ENCODE measurements around the gene CNTN5.
"Not testable (repeated sequence)": the region's sequence is repeated elsewhere in the genome, so short reads cannot be mapped to it uniquely, and the experiment has no call there.

CNTN5 gene

DNA sequence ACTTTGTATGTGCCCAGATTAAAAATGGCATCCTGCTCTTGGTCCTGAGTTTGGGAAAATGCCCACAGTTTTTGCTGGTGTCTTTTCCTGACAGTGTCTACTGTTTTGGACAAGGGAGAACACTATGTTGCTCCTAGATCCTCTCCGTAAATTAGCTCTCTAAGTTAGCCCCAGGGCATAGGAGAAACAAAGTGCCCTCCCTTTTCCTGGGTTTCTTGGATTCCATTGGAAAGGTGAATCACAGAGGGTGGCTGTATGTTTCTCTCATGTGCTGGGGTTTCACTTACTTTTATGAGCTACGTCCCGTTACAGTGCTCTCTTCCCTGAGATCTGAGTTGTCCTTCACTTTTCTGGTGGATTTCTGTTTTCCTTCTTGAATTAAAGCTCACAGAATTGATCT lies 782.8 kb downstream of the CNTN5 start:
- intact Hi-C loops (cut with DNase I): no loop called here
- DNase-seq: no peak

DNA sequence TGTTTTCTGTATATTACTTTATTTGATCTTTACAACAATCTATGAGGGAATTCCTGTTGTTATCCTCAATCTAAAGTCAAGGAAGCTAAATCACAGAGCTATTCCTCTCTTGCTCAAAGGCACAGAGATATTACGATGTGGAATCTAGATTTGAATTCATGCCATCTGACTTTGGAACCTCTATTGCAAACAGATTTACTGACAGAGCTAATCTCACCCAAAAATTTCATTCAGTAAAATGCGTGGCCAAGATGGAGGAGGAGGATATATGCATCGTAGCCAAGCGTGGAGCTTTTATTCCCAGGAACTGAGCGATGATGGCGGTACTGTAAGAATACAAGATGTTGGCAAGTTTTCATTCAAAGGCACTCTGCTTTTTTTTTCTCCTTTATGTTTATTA lies 791.8 kb downstream of the CNTN5 start:
- intact Hi-C loops (cut with DNase I): no loop called here
- no peak for DNase-seq

DNA sequence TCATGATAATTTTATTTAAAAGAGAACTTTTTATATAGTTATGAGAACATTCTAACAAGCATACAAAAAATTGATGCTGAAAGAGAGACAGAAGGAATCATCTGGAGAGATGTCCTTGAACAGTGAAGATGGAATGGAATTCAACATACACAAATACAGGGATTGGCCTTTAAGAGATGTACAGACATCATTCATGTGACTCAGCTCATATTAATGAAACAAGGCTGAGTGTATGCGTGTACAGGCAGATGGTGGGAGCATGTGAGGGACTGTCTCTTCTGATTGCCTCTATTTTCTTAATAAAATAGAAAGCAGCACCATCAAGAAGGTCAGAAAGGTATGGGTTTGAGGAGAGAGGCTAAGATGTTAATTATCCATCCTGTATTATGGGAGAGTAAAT lies 793.3 kb downstream of the CNTN5 start:
- intact Hi-C loops (cut with DNase I): no loop called here
- DNase-seq: no peak

DNA sequence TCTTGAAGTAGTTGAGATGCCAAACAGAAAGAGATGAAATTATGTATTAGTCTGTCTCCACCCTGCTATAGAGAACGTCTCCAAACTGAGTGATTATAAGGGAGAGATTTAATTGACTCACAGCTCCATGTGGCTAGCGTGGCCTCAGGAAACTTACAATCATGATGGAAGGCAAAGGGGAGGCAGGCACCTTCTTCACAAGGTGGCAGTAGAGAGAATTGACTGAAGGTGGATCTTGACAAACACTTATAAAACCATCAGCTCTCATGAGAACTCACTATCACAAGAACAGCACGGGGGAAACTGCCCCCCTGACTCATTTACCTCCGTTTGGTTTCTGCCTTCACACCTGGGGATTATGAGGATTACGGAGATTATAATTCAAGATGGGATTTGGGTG lies 794.0 kb downstream of the CNTN5 start:
- no peak for DNase-seq
- intact Hi-C loops (cut with DNase I): no loop called here

DNA sequence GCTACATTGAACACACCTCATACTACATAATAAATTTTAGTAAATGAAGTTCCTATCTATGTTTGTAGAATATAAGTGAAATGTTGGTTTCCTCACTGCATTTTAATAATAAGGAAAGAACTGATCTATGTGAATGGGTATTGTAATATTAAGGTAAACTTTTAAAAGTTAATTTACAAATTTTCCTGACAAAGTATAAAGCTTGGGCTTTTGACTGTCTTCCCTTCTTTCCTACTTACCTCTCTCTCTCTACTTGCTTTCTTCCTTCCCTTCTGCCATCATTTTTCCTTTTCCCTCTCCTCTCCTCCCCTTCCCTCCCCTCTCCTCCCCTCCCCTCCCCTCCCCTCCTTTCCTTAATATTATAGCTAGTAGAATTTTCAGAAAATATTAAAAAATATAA lies 798.2 kb downstream of the CNTN5 start:
- DNase-seq: no peak
- intact Hi-C loops (cut with DNase I): no loop called here

DNA sequence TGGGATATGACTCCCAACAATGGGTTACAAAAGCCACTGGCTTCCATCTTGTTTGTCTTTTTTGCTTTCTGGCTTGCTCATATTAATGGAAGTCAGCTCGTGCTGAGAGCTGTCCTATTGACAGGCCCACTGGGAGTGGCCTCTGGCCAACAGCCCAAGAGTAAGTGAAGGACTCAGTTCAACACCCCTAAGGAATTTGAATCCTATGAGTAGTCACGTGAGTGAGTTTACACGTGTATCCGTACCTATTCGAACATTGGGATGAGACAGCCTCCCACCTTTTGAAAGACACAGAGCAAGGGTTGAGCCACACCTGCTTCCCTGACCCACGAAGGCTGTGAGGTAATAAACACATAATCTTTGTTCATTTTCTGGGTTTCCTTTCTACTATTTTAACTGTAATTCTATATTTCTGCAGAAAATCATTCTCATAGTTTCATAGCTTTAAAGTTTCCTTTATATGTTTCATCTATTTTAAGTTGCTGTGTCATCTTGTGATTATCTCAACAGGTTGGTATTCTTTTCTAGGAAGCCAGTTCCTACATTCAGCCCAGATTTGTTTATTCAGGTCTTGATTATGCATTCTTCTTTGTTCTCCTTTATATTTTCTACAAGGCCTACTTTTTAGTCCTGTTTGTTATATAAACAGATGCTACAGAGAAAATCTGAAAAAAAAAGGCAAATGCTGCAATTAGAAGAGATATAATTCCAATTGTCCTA lies 802.3 kb downstream of the CNTN5 start:
- no peak for DNase-seq
- intact Hi-C loops (cut with DNase I): no loop called here

DNA sequence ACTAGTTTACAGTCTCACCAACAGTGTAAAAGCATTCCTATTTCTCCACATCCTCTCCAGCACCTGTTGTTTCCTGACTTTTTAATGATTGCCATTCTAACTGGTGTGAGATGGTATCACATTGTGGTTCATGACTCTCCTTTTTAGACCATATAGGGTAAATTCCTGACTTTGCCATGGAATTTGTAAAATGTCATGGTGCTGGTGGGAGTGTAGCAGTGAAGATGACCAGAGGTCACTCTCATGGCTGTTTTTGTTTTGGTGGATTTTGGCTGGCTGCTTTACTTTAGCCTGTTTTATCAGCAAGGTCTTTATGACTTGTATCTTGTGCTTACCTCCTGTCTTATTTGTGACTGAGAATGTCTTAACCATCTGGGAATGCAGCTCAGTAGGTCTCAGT lies 816.0 kb downstream of the CNTN5 start:
- DNase-seq; intact Hi-C loops (cut with DNase I): not testable (repeated sequence)

DNA sequence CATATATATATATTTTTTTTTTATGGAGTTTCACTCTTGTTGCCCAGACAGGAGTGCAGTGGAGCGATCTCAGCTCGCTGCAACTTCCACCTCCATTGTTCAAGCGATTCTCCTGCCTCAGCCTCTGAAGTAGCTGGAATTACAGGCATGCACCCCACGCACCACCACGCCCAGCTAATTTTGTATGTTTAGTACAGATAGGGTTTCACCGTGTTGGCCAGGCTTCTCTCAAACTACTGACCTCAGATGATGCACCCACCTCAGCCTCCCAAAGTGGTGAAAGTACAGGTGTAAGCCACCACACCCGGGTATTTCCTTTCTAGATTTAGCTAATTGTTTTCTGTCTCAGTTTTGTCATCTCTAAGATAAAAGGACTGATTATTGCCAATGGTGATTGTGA lies 821.1 kb downstream of the CNTN5 start:
- intact Hi-C loops (cut with DNase I): no loop called here
- DNase-seq: no peak

DNA sequence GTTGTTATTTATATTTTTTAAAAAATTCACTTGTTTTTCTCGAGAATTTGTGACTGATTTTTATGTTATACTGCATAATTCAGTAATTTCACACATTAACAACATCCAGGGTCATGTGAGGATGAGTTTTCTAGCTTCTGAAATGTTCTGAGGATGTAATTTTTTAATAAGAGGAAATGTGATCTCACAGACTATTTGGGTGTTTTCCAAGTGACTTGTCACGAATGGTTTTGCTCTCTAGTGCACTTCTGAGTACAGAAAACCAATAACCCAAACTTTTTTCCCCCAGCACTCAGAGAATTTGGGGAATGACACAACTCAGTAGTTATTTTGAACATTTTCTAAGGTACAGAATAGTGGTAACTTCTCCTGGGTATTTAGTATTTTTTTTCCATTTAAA lies 845.2 kb downstream of the CNTN5 start:
- DNase-seq: no peak

DNA sequence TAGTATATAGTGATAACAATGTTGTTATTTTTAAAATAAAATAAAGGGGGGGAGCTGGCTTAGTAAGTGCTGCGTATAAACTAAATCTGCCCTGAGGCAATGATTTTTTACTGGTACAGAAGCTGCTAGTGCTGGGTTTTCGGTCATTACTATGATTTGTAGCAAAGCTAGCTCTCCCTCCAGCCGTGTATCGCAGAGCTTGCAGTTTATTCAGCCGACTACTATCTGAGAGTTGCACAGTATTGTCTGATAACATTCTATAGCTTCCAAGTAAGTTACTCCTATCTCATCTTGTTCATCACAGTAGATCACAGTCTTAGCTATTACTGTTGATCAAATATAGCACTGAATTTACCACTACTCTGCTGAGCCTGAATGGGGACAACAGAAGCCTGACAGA lies 860.9 kb downstream of the CNTN5 start:
- no peak for DNase-seq
- intact Hi-C loops (cut with DNase I): no loop called here

More for the DNA sequence above, 845.2 kb downstream of the CNTN5 start:
- intact Hi-C loops (cut with DNase I): no loop called here

DNA sequence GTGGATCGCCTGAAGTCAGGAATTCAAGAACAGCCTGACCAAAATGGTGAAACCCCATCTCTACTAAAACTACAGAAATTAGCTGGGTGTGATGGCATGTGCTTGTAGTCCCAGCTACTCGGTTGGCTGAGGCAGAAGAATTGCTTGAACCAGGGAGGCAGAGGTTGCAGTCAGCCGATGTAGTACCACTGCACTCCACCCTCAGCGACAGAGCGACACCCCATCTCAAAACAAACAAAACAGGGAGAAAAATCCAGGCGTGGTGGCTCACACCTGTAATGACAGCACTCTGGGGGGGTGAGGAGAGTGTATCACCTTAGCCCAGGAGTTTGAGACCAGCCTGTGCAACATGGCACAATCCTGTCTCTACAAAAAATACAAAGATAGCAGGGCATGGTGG lies 864.0 kb downstream of the CNTN5 start:
- no peak for DNase-seq

DNA sequence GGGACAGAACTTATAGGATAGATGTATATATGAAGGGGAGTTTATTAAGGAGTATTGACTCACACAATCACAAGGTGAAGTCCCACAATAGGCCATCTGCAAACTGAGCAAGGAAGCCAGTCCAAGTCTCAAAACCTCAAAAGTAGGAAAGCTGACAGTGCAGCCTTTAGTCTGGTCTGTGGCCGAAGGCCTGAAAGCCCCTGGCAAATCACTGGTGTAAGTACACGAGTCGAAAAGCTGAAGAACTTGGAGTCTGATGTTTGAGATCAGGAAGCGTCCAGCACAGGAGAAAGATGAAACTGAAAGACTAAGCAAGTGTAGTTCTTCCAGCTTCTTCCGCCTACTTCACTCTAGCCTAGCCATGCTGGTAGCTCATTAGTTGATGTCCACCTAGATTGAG lies 866.7 kb downstream of the CNTN5 start:
- intact Hi-C loops (cut with DNase I): no loop called here
- no peak for DNase-seq

More for the DNA sequence above, 864.0 kb downstream of the CNTN5 start:
- intact Hi-C loops (cut with DNase I): no loop called here

DNA sequence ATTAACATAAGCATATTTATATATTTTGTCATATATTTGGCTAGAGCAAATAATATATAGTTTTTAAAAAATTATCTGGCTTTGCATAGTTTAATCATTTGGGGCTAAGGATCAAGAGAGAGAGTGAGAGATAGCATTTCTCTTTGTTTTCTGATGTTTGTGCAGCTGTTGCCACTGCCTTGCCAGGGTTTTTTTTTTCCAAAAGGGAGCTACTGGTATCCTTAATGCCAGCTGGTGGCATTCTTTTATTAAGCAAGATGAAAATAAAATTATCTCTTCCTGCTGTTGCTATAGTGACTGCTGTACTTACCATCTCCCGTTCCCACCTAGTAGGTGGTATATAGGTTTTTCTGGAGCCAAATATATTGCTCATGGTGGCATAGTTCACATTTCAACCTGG lies 873.1 kb downstream of the CNTN5 start:
- no peak for DNase-seq
- intact Hi-C loops (cut with DNase I): no loop called here

DNA sequence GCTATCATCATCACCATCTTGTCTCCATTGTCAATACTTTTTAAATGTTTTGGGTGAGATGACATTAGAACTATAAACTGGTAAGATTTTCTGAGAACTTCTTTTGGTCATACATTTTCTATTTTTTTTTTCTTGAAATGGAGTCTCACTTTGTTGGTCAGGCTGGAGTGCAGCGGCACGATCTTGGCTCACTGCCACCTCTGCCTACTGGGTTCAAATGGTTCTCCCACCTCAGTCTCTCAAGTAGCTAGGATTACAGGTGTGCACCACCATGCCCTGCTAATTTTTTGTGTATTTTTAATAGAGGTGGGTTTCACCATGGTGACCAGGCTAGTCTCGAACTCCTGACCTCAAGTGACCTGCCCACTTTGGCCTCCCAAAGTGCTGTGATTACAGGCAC lies 880.4 kb downstream of the CNTN5 start:
- intact Hi-C loops (cut with DNase I): no loop called here
- DNase-seq: no peak

DNA sequence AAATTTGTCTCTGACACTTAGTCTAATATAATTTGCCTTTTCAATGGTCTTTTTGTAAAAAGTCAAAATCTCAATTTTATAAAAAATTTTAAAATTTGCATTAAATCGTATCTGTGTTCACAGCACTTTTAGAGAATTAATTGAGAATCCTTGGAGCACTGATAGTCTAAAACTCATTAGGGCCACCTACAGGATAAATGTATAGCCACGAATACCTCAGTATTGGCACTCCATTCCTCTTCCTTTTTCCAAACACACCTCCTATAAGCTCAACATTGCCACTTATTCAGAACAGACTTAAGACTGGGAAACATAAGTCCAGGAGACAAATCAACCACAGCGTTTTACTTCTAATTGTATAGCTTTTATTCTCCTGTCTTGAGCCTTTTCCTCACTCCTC lies 890.4 kb downstream of the CNTN5 start:
- intact Hi-C loops (cut with DNase I): no loop called here

DNA sequence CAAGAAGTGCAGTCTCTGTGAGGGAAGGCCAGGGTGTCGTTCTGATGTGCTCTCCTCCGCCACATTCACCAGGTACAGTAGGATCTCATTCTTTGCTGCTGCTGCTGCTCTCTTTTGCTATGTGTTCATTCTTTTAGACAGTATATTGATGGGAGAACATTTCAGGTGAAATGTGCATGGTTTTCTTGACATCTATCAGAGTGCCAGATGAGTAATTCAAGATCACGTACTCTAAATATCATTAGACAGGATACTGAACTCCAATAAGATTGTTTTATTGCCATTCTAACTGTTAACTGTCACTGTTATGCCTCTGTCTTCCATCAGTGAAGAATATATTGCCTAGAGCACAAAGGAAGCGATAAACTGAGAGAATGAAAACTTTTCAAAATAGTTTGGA lies 895.3 kb downstream of the CNTN5 start:
- no peak for DNase-seq
- intact Hi-C loops (cut with DNase I): no loop called here

More for the DNA sequence above, 890.4 kb downstream of the CNTN5 start:
- DNase-seq: no peak

DNA sequence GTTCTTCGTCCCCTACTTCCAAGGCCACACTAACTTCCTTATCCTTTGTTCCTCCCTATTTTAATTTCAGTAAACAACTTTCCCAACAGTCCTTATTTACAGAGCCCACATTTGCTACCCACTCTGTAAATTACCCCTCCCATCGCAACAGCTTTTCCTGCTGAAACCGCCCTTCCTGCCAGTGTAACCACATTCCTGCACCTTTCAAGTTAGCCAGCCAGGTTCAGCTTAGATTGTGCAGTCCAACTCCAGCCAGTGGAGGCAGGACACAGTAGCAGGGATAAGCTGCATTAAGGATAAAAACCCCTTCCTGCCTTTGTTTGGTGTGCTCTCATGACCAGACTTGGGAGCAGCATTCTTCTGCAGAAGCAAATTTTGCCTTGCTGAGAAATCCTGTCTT lies 898.0 kb downstream of the CNTN5 start:
- intact Hi-C loops (cut with DNase I): no loop called here
- no peak for DNase-seq

DNA sequence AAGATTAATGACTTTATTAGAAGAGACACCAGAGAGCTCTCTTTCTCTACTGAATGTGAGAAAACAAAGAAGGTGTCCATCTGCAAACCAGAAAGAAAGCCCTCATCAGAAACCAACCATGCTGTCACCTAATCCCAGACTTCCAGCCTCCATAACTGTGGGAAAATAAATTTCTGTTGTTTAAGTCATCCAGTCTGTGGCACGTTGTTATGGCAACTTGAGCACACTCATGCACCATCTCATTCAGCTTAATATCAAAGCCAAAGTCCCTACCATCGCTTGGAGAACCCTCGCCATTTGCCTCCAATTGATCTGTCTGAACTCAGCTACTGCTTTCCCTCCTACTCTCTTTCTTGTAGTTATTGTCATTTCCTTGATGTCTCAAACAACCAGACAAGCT lies 900.2 kb downstream of the CNTN5 start:
- DNase-seq: no peak
- intact Hi-C loops (cut with DNase I): no loop called here

DNA sequence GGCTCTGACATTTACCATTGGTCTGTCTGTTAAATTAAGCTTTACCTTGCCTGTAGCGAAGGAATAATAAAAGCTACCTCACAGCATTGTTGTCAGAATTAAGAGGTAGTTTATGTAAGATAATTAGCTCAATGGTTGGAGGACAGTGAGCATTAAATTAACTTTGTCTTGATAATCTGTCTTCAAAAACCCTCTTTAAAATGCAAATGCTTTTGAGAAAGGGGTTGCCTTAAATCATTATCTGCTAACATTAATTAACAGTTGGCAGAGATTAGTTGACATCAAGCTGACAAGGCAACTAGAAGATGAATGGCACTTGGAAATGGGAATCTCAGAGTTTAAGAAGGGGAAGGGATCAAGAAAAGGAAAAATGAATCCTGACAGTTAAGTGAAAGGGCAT lies 905.2 kb downstream of the CNTN5 start:
- DNase-seq: no peak
- intact Hi-C loops (cut with DNase I): no loop called here

DNA sequence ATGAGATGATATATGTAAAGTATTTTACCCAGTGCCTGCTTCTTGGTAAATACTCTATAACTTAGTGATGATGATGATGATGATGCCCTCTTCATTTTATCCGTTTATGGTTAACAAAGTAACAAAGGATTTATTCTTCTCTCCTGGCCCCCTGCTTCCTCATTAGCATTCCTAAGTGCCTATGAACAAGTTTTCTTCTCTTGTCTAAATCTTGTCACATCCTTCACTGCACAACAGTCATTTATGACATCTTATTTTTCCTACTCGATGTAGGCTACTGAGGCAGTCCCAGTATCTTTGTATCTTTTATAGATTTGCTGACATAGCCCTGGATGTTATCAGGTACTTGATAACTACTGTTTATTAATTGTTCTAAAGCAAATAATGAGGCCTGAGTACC lies 911.9 kb downstream of the CNTN5 start:
- intact Hi-C loops (cut with DNase I): no loop called here
- no peak for DNase-seq

DNA sequence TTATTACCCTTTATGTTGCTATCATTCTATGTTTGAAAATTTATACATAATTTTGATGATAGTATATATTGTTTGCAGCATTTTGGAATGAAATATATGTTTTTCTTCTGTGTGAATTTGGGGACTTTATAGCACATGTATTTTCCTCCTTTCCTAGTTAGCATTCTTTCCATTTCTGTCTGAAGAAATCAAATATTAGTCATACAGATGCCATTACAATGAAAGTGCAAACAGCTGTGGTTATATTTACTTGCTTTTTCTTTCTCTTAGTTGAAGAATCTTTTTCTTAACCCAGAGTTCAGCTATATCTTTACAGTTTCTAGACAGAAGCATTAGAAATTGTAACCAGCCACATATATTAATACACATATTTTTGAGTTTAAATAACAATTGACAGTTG lies 913.3 kb downstream of the CNTN5 start:
- DNase-seq: no peak
- intact Hi-C loops (cut with DNase I): no loop called here

DNA sequence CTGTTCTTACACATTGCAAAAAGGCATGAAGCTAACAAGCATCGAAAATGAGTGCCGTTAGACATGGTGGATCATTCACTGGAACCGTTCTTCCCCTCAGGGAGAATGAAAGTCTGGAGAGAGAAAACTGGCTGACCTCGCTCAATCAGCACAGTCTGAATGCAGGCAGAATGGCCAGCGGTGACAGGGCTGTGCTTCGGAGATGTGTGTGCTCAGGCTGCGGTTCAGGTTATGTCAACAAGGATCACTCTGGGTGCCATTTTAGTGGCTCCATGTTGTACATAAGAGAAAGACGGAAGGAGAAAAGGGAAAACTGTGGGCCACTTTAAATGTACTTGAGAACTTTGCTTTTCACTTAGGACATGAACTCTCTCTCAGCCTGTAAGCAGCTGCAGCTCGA lies 916.6 kb downstream of the CNTN5 start:
- intact Hi-C loops (cut with DNase I): no loop called here
- DNase-seq: no peak

Measured in head of caudate nucleus (tissue), 42 donors.